Esophagus squamous epithelium (tissue), 5 donors: ENCODE data around the gene DNER. TPM values are rescaled to one million over a fixed set of nuclear protein-coding genes. Genes with fewer than 3 reads are reported as not detected.

ENCODE experiments used
- DNase-seq: peaks from one replicate; lab custom pipeline; 2025; lab: John Stamatoyannopoulos, UW
- H3K27ac ChIP-seq, 4 donors: fragments of 200-600 bp; sonication (generic); one replicate each; pipeline ENCODE4 v1.5.1; 2016 to 2019; ENCODE audit warnings: mild to moderate bottlenecking in 1 of 4
- H3K27me3 ChIP-seq, 4 donors: fragments of 200-600 bp; sonication (generic); 1 replicate in 3 of 4; 2 replicates in 1 of 4; pipeline versions ENCODE4 v1.5.1 to v1.6.0; 2017 to 2021; ENCODE audit warnings: antibody characterized with exemption in 1 of 4
- H3K36me3 ChIP-seq, 3 donors: fragments of 200-600 bp; sonication (generic); one replicate each; pipeline ENCODE4 v1.5.1; 2016 to 2019
- H3K4me1 ChIP-seq, 3 donors: fragments of 200-600 bp; sonication (generic); one replicate each; pipeline ENCODE4 v1.5.1; 2017 to 2019
- H3K4me3 ChIP-seq, 4 donors: fragments of 200-600 bp; sonication (generic); 1 replicate in 3 of 4; 2 replicates in 1 of 4; pipeline ENCODE4 v1.5.1; 2016 to 2019; ENCODE audit warnings: mild to moderate bottlenecking in 2 of 4, moderate library complexity in 1 of 4
- H3K9me3 ChIP-seq, 3 donors: fragments of 200-600 bp; sonication (generic); one replicate each; pipeline ENCODE4 v1.5.1; 2016 to 2019
- CTCF ChIP-seq, 6 experiments: fragments of 450-650 bp in 4 of 6; fragments of 200-600 bp in 2 of 6; sonication (generic) in 2 of 6; IDR thresholded peaks; one replicate each; pipeline ENCODE4 v1.5.1; 2016 to 2019; ENCODE audit warnings: antibody characterized with exemption in 6 of 6, mild to moderate bottlenecking in 4 of 6, moderate library complexity in 4 of 6
- POLR2A ChIP-seq, 4 donors: fragments of 450-650 bp; IDR thresholded peaks; one replicate each; pipeline ENCODE4 v1.6.1; 2017; ENCODE audit warnings: antibody characterized with exemption in 4 of 4, mild to moderate bottlenecking in 4 of 4, moderate library complexity in 3 of 4
- WGBS, 2 donors: methylation state at CpG; one replicate each; pipeline ENCODE4 v1.1.5; 2018; 5-methylcytosine and 5-hydroxymethylcytosine counted together
- intact Hi-C: fragments of 100-400 bp; cut with DNase I; formaldehyde crosslinking; loops from one replicate; pipeline ENCODE4 v1.15.0; 2022
- total RNA-seq, 4 donors: library from RNA; depleted of rRNA; stranded (reverse); fragments of >200 nt; gene quantifications; one replicate each; pipeline ENCODE4 v1.1.0, GENCODE V29; 2016
- donor health status: DM: yes; HTN: yes; CAD: no.

Gene DNER
- total RNA-seq, 4 donors from 2014 or later: 0.27 to 2.5 (median 0.91) TPM

DNA sequence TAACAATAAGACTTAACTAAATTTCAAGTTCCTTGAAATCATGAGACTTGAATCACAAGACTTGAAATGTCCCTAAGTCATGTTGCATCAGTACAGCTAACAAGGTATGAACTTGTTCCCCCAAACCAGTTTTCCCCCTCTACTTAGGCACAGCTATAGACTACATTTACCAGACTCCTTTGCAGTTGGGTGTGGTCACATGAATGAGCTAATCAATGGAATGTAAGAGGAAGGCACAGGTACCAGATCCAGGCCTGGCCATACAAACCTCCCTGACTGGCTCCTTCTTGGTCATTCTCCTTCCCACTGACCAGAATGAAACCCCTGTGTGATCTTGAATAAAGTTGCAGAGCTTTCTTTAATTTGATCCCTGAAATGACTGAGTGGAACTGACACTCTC, 77.8 kb downstream of the DNER start:
- Histone ChIP-seq H3K36me3 (no peaks in the 10 kb centered on the region), H3K27ac (no peak overlapping the region), H3K4me3 (no peak overlapping the region), H3K9me3 (no peaks in the 10 kb centered on the region), H3K4me1 (no peaks in the 10 kb centered on the region), H3K27me3 (peaks cover 0 to 6% (median 0%) of the 10 kb centered on the region in 4 donors)
- intact Hi-C loops: no loop called here
- TF ChIP-seq CTCF (IDR thresholded peaks at IDR 0.05): no peak
- TF ChIP-seq POLR2A (IDR thresholded peaks at IDR 0.05): no peak
- no peak for DNase-seq

GRCh38 chr2:229635371-229635680, 79.0 kb downstream of the DNER start:
- H3K4me3 ChIP-seq: no peak overlapping the region
- WGBS, 2 donors: 57 to 67% methylated on average over 1 of the region's 1 CpG
- no peak for TF ChIP-seq CTCF (IDR thresholded peaks at IDR 0.05)
- no peak for TF ChIP-seq POLR2A (IDR thresholded peaks at IDR 0.05)
- H3K9me3 ChIP-seq: no peaks in the 10 kb centered on the region
- no peak for DNase-seq
- H3K27ac ChIP-seq: no peak overlapping the region
- H3K27me3 ChIP-seq: peaks cover 0 to 6% (median 0%) of the 10 kb centered on the region in 4 donors
- H3K4me1 ChIP-seq: no peaks in the 10 kb centered on the region
- intact Hi-C loops: no loop called here
- no peaks in the 10 kb centered on the region for H3K36me3 ChIP-seq

DNA sequence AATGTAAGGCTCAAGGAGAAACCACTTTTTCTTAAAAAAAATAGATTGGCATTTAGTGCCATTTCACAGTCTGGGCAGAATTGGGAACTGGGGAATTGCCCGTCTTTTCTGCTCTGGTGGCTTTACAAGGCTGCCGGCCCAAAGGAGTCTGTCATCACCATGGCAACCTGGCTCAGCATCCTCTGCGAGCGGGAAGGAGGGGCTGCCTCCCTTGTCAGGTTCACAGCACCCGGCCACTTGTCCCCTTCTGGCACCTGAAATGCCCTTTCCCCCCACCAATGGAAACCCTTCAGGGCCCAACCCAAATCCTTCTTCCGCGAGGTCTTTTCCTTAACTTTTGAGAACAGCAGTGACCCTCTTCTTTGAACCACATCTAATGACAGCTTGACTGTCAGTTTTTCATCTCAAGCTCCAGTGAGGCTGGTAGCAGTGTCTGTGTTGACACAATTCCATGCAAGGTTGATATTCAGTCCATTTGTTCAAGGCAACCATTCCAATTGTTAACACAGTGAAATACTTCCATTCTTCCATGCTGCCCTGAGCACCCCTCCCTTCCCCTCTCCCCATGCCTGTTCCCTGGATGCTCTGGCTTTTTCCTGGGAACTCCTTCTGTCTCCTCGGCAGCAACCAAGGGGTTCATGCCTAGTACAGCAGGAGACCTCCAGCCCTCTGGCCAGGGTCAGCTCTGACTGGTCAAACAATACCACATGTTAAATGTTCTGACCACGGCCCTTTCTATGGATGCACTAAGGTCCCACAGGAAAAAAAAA, 79.6 kb downstream of the DNER start:
- intact Hi-C loops: no loop called here
- Histone ChIP-seq H3K9me3 (no peaks in the 10 kb centered on the region), H3K27ac (no peak overlapping the region), H3K4me1 (no peaks in the 10 kb centered on the region), H3K27me3 (peaks cover 0 to 6% (median 0%) of the 10 kb centered on the region in 4 donors), H3K4me3 (no peak overlapping the region), H3K36me3 (no peaks in the 10 kb centered on the region)
- 37 to 41% methylated on average over 9 of the region's 9 CpGs for WGBS, 2 donors
- TF ChIP-seq POLR2A (IDR thresholded peaks at IDR 0.05) (no peak), CTCF (IDR thresholded peaks at IDR 0.05) (no peak)
- DNase-seq: no peak

GRCh38 chr2:229633556-229633955, 80.8 kb downstream of the DNER start:
- no peaks in the 10 kb centered on the region for H3K36me3 ChIP-seq
- H3K27me3 ChIP-seq: peaks cover 0 to 6% (median 0%) of the 10 kb centered on the region in 4 donors
- intact Hi-C loops: no loop called here
- H3K4me3 ChIP-seq: no peak overlapping the region
- no peaks in the 10 kb centered on the region for H3K4me1 ChIP-seq
- DNase-seq: no peak
- WGBS, 2 donors: 41 to 77% methylated on average over 3 to 7 of the region's 7 CpGs
- no peak overlapping the region for H3K27ac ChIP-seq
- TF ChIP-seq POLR2A (IDR thresholded peaks at IDR 0.05) (no peak), CTCF (IDR thresholded peaks at IDR 0.05) (no peak)
- no peaks in the 10 kb centered on the region for H3K9me3 ChIP-seq

DNA sequence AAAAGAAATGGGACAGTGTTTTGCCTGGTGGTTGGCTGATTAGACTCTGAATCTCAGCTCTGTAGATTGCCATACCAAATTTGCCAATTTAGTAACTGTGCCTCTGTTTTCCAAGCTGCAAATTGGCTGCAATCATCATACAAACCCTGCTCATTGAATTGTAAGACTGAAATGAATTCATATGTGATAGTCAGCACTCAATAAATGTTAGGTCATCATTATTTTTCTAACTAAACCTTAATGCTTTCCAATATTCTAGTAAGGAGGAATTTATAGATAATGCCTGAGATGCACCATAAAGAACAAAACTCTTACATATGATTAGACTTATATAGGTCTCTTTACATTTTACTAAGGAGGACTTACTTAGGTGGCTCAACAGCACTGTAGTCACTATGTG, 85.3 kb downstream of the DNER start:
- Histone ChIP-seq H3K27me3 (no peaks in the 10 kb centered on the region), H3K4me3 (no peak overlapping the region), H3K4me1 (no peaks in the 10 kb centered on the region), H3K36me3 (no peaks in the 10 kb centered on the region), H3K9me3 (no peaks in the 10 kb centered on the region), H3K27ac (no peak overlapping the region)
- DNase-seq: no peak
- no peak for TF ChIP-seq POLR2A (IDR thresholded peaks at IDR 0.05)
- no peak for TF ChIP-seq CTCF (IDR thresholded peaks at IDR 0.05)
- intact Hi-C loops: no loop called here
